Osteoblast (primary cell): ENCODE measurements around the gene ADH5. TPM values are rescaled to one million over a fixed set of nuclear protein-coding genes. Genes with fewer than 3 reads are reported as not detected.

Source experiments
- DNase-seq: peaks from one replicate; pipeline ENCODE4 v3.0.0; 2011; ENCODE audit warnings: low spot score, mixed read lengths; ENCODE audit not compliant: insufficient read length; ENCODE audit errors: missing footprints
- H2AFZ ChIP-seq: 2 replicates; pipeline ENCODE4 v1.6.0; 2011; ENCODE audit warnings: mild to moderate bottlenecking, low read length
- H3K27ac ChIP-seq: 2 replicates; pipeline ENCODE4 v1.5.1; 2011; ENCODE audit warnings: mild to moderate bottlenecking, low read depth, low read length, moderate library complexity
- H3K27me3 ChIP-seq: 2 replicates; pipeline ENCODE4 v1.6.0; 2012; ENCODE audit warnings: mild to moderate bottlenecking, control low read depth, inconsistent platforms, low read length, moderate library complexity; ENCODE audit not compliant: insufficient read depth
- H3K36me3 ChIP-seq: 2 replicates; pipeline ENCODE4 v1.5.1; 2011; ENCODE audit warnings: mild to moderate bottlenecking, low read length, control low read depth, moderate library complexity; ENCODE audit not compliant: insufficient read depth
- H3K4me1 ChIP-seq: 2 replicates; pipeline ENCODE4 v1.5.1; 2011; ENCODE audit warnings: mild to moderate bottlenecking, low read length, control low read depth, moderate library complexity; ENCODE audit not compliant: insufficient read depth
- H3K4me2 ChIP-seq: 2 replicates; pipeline ENCODE4 v1.6.0; 2011; ENCODE audit warnings: mild to moderate bottlenecking, low read length; ENCODE audit not compliant: insufficient read depth
- H3K4me3 ChIP-seq: fragments of 200-600 bp; sonication (generic); 3 replicates; pipeline ENCODE4 v1.5.1; 2012; ENCODE audit warnings: mild to moderate bottlenecking, low read length, inconsistent platforms; ENCODE audit not compliant: insufficient read depth
- H3K79me2 ChIP-seq: 2 replicates; pipeline ENCODE4 v1.6.0; 2012; ENCODE audit warnings: mild to moderate bottlenecking, low read length, control low read depth, inconsistent platforms; ENCODE audit not compliant: insufficient read depth
- H3K9me3 ChIP-seq: 2 replicates; pipeline ENCODE4 v1.5.1; 2011; ENCODE audit warnings: low read depth, low read length, control low read depth
- H4K20me1 ChIP-seq: 2 replicates; pipeline ENCODE4 v1.6.0; 2012; ENCODE audit warnings: mild to moderate bottlenecking, low read length, control low read depth; ENCODE audit not compliant: insufficient read depth
- total RNA-seq: library from RNA; depleted of rRNA; stranded (reverse); fragments of >200 nt; gene quantifications from 2 replicates; pipeline ENCODE4 v1.2.3, GENCODE V29; 2012
- TF ChIP-seq, protein P1 (sequence below): IDR thresholded peaks from 2 replicates; pipeline ENCODE4 v1.5.1; 2011; ENCODE audit warnings: mild to moderate bottlenecking, low read depth, low read length, moderate library complexity; ENCODE audit errors: extremely low read depth

Gene ADH5
- total RNA-seq, 1 donor: 293 TPM

DNA sequence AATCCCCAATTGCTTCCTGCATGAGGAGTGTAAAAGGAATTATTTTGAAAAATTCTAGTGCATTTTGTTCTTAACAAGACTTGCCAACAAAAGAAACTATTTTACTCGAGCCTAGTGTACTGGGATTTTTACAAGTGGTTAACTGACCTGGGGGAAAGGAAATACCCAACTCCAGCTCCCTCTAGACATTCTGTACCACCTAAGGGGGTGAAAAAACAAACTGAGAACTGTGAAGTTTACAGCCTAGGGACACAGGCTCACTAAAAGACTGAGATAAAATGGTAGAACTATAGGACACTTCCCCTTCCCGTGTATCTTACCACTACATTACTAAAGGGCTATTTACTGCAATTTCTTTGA is 2.6 kb upstream of the ADH5 start:
- peak overlapping the region; percentile 6 for H3K4me3 ChIP-seq
- no peak overlapping the region for H3K27ac ChIP-seq
- H3K4me1 ChIP-seq: no peaks in the 10 kb centered on the region
- H4K20me1 ChIP-seq: peaks cover 3% of the 10 kb centered on the region
- peak overlapping the region; percentile 8 for H2AFZ ChIP-seq
- H3K9me3 ChIP-seq: no peaks in the 10 kb centered on the region
- DNase-seq: no peak
- no peak overlapping the region for H3K4me2 ChIP-seq
- TF ChIP-seq, protein P1, sequence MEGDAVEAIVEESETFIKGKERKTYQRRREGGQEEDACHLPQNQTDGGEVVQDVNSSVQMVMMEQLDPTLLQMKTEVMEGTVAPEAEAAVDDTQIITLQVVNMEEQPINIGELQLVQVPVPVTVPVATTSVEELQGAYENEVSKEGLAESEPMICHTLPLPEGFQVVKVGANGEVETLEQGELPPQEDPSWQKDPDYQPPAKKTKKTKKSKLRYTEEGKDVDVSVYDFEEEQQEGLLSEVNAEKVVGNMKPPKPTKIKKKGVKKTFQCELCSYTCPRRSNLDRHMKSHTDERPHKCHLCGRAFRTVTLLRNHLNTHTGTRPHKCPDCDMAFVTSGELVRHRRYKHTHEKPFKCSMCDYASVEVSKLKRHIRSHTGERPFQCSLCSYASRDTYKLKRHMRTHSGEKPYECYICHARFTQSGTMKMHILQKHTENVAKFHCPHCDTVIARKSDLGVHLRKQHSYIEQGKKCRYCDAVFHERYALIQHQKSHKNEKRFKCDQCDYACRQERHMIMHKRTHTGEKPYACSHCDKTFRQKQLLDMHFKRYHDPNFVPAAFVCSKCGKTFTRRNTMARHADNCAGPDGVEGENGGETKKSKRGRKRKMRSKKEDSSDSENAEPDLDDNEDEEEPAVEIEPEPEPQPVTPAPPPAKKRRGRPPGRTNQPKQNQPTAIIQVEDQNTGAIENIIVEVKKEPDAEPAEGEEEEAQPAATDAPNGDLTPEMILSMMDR: no peak
- peaks cover 39% of the 10 kb centered on the region for H3K79me2 ChIP-seq
- H3K27me3 ChIP-seq: no peaks in the 10 kb centered on the region
- H3K36me3 ChIP-seq: no peaks in the 10 kb centered on the region

DNA sequence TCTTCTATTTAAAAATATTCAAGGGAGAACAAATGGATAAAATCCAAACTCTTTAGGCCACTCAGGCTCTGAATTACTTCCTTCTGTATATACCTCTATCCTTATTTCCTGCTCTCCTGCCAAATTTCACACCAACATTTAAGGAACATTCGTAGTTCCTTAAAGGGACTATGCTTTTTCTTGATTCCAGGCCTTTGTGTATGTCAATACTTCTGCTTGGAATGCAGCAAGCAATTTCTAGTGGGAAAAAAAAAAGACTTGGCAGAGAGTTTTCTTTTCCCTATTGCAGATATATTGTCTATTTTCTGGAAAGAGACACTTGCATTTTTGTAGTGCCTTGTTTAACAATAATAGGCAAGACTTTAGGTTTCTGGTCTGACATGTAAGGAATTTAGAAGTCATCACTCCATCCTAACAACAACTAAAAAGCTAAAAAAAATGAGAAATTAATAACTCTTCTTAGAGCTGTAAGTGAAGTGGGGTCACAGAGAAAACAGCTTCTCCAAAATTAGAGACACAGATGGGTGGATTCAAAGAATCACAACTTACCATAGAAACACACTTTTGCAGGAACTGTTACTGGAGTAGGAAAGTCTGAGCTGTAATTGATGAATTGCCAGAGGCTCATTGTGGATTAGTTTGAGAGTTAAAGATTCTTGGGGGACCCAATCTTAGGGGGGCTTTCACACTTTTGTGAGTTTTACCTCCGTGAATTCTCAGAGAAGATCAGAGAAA is 2.1 kb upstream of the ADH5 start:
- Histone ChIP-seq H3K4me2 (no peak overlapping the region), H3K27ac (no peak overlapping the region), H2AFZ (no peak overlapping the region), H3K79me2 (peaks cover 43% of the 10 kb centered on the region), H3K4me3 (no peak overlapping the region), H3K4me1 (no peaks in the 10 kb centered on the region), H4K20me1 (peaks cover 3% of the 10 kb centered on the region), H3K36me3 (no peaks in the 10 kb centered on the region), H3K27me3 (no peaks in the 10 kb centered on the region), H3K9me3 (no peaks in the 10 kb centered on the region)
- DNase-seq: no peak
- TF ChIP-seq, protein P1: no peak

DNA sequence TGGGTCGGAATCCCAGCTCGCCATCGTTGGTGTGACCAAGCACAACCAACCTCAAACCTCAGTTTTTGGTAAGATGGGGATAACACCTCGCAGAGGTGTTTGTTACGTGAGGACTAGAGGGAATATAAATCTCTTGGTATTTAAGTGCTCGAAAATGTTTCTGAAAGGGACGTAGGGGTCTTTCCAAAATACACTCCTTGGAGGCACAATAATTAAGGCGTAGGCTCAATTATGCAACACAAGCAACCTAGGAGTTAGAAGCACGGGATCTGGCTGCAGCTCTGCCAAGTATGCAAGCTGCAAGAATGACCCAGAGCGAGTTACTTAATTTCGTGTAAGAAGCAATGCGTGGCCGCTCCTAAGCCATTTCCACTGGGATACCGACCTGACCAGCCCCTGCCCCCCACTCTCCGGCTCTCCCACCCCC is 552 bp downstream of the ADH5 start:
- peak overlapping the region; percentile 89 for H2AFZ ChIP-seq
- H3K79me2 ChIP-seq: peaks cover 67% of the 10 kb centered on the region

DNA sequence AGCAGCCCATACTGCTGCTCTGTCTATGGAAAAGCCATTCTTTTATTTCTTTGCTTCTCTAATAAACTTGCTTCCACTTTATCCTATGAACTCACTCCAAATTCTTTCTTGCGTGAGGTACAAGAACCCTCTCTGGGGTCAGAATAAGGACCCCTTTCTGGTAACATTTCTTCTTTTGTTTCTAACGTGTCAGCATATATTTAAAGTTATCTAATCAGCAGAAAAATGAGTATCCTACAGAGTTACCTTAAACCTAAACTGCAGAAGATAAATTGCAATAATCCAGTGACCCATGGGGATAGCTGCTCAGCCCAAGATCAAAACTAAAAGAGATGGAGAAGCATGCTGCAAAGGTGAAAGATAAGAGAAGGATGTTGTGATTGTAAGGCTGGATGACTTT is 4.0 kb downstream of the ADH5 start:
- peaks cover 55% of the 10 kb centered on the region for H3K36me3 ChIP-seq
- H4K20me1 ChIP-seq: peaks cover 8% of the 10 kb centered on the region
- no peak overlapping the region for H3K27ac ChIP-seq
- H3K79me2 ChIP-seq: peaks cover 78% of the 10 kb centered on the region
- H3K4me2 ChIP-seq: no peak overlapping the region
- TF ChIP-seq, protein P1: no peak
- H3K27me3 ChIP-seq: no peaks in the 10 kb centered on the region
- H3K4me3 ChIP-seq: no peak overlapping the region
- no peak overlapping the region for H2AFZ ChIP-seq
- no peaks in the 10 kb centered on the region for H3K9me3 ChIP-seq
- DNase-seq: no peak
- H3K4me1 ChIP-seq: no peaks in the 10 kb centered on the region

More for the DNA sequence above, 552 bp downstream of the ADH5 start:
- Histone ChIP-seq H3K36me3 (peaks cover 26% of the 10 kb centered on the region), H3K27ac (peak overlapping the region; percentile 86), H4K20me1 (peaks cover 8% of the 10 kb centered on the region), H3K4me3 (peak overlapping the region; percentile 94), H3K4me1 (no peaks in the 10 kb centered on the region), H3K27me3 (no peaks in the 10 kb centered on the region), H3K4me2 (peak overlapping the region; percentile 96), H3K9me3 (no peaks in the 10 kb centered on the region)
- DNase-seq: peak; percentile 91
- TF ChIP-seq, protein P1: no peak
